ENCODE measurements around the gene FUNDC2. TPM values are rescaled to one million over a fixed set of nuclear protein-coding genes. Genes with fewer than 3 reads are reported as not detected.

The FUNDC2 gene
- total and polyA plus RNA-seq, 2 of the 13 experiments (the other 11 are each of a cell fraction or from before 2014, with no cell fraction given) = 65.3 to 109 TPM

- TF ChIP-seq PLSCR1 (CRISPR knock-in tag; IDR thresholded peaks at IDR 0.05; ENCODE audit: borderline replicate concordance) (no peak), ZFP36L1 (CRISPR knock-in tag; IDR thresholded peaks at IDR 0.05) (no peak), LBX2 (CRISPR knock-in tag; IDR thresholded peaks at IDR 0.05; ENCODE audit: borderline replicate concordance) (no peak), ZNF318 (CRISPR knock-in tag; IDR thresholded peaks at IDR 0.05) (no peak), JUND (CRISPR knock-in tag; IDR thresholded peaks at IDR 0.05) (no peak), NPAS2 (CRISPR knock-in tag; IDR thresholded peaks at IDR 0.05; ENCODE audit: borderline replicate concordance) (no peak), SIN3B (IDR thresholded peaks at IDR 0.05; ENCODE audit: low read length) (no peak), U2AF1 (optimal IDR thresholded peaks at IDR 0.05; ENCODE audit: low read depth, low read length) (no peak), SIX1 (CRISPR knock-in tag; IDR thresholded peaks at IDR 0.05; ENCODE audit: borderline replicate concordance) (no peak), CBFB (CRISPR knock-in tag; IDR thresholded peaks at IDR 0.05) (no peak), ZNF260 (CRISPR knock-in tag; IDR thresholded peaks at IDR 0.05; ENCODE audit: borderline replicate concordance, low read depth) (no peak), RNF2 (conservative IDR thresholded peaks at IDR 0.05; ENCODE audit: low read depth) (no peak), ZNF34 (CRISPR knock-in tag; IDR thresholded peaks at IDR 0.05; ENCODE audit: borderline replicate concordance) (no peak), ZNF230 (CRISPR knock-in tag; IDR thresholded peaks at IDR 0.05) (no peak), RFX3 (CRISPR knock-in tag; IDR thresholded peaks at IDR 0.05) (no peak)
Observed at GRCh38 chrX:155026727-155027508, at the start of gene FUNDC2 (continued).

Measured in HepG2 (cell line).